OCI-LY7 (cell line): ENCODE results near the gene ITGAE.

Experiments
- EZH2phosphoT487 ChIP-seq: fragments of 200-600 bp; sonication (generic); IDR thresholded peaks from 2 replicates; pipeline ENCODE4 v1.6.1; 2018; ENCODE audit warnings: low read depth, borderline replicate concordance, mild to moderate bottlenecking, mixed run types, antibody characterized with exemption, low read length, moderate library complexity, mixed read lengths
- TF ChIP-seq, protein P1 (sequence below): fragments of 200-600 bp; sonication (generic); conservative IDR thresholded peaks from 2 replicates; pipeline ENCODE4 v1.5.1; 2014; ENCODE audit warnings: mild to moderate bottlenecking, antibody characterized with exemption, low read length, moderate library complexity, mixed read lengths

DNA sequence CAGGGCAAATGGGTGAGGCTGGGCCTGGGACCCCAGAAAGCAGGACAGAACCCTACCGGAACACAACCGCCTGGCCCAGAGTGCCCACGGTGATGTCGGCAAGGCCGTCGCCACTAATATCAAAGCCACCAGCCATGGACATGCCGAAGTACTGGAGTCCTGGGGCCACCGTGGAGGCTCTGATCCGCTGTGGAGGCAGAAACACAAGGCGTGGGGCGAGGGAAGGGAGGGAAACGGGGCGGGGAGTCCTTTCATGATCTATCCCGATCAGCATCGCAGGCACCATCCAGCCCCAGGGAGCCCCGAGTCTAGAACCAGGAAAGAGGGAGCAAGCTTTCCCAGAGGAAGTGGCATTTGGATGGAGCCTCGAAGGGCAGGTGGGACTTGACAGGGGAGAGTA, 50.7 kb downstream of the ITGAE start:
- TF ChIP-seq, protein P1, sequence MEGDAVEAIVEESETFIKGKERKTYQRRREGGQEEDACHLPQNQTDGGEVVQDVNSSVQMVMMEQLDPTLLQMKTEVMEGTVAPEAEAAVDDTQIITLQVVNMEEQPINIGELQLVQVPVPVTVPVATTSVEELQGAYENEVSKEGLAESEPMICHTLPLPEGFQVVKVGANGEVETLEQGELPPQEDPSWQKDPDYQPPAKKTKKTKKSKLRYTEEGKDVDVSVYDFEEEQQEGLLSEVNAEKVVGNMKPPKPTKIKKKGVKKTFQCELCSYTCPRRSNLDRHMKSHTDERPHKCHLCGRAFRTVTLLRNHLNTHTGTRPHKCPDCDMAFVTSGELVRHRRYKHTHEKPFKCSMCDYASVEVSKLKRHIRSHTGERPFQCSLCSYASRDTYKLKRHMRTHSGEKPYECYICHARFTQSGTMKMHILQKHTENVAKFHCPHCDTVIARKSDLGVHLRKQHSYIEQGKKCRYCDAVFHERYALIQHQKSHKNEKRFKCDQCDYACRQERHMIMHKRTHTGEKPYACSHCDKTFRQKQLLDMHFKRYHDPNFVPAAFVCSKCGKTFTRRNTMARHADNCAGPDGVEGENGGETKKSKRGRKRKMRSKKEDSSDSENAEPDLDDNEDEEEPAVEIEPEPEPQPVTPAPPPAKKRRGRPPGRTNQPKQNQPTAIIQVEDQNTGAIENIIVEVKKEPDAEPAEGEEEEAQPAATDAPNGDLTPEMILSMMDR, result no peak
- TF ChIP-seq EZH2phosphoT487, result no peak
